ENCODE results near the gene PCP4L1. TPM values are rescaled to one million over a fixed set of nuclear protein-coding genes. Genes with fewer than 3 reads are reported as not detected.

The PCP4L1 gene
- total and polyA plus RNA-seq, 4 donors: 0.69 to 1.2 TPM; not detected in 2

- ATAC-seq (ENCODE audit: low FRiP score) (no peak), DNase-seq (no peak)
- 86 to 90% methylated on average over 6 of the region's 6 CpGs for WGBS, 2 donors
- H3K36me3 ChIP-seq (ENCODE audit: control insufficient read depth in 1 of 2, insufficient read depth in 2 of 2, low read length in 1 of 2): no peaks in the 10 kb centered on the region
- H3K27ac ChIP-seq (ENCODE audit: low read depth in 1 of 2, low read length in 2 of 2): no peak overlapping the region
- H3K9me3 ChIP-seq (ENCODE audit: control insufficient read depth, low read length): no peaks in the 10 kb centered on the region
- H3K4me3 ChIP-seq (ENCODE audit: low read length in 2 of 2): no peak overlapping the region
- intact Hi-C loops (cut with DNase I): no loop called here
- no peaks in the 10 kb centered on the region for H3K27me3 ChIP-seq (ENCODE audit: control insufficient read depth in 1 of 2, insufficient read depth in 2 of 2, low read length in 1 of 2)
- H3K4me1 ChIP-seq (ENCODE audit: control insufficient read depth in 1 of 2, insufficient read depth in 2 of 2, low read length in 2 of 2): no peaks in the 10 kb centered on the region
Measured at GRCh38 chr1:161298116-161298515, 39.6 kb downstream of the PCP4L1 start.

DNA sequence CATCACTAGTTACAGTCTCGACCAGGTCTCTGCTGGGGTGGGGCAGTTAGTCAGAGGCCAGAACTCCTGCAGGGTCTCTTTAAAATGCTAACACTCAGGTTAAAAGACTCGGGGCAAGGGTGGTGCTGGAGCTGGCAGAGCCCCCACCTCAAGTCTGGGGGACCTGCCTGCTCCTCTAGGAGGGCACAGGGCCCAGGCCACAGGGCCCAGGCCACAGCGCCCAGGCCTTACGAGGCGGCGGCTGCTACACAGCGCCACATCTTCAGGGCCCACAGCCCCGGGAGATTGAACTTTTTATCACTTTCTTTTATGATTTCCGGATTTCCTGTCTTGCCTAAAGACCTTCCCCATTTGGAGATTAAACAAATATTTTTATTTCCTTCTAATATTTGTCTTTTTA, 40.8 kb downstream of the PCP4L1 start:
- Histone ChIP-seq H3K4me3 (ENCODE audit: low read length in 2 of 2) (no peak overlapping the region), H3K4me1 (ENCODE audit: control insufficient read depth in 1 of 2, insufficient read depth in 2 of 2, low read length in 2 of 2) (no peaks in the 10 kb centered on the region), H3K27ac (ENCODE audit: low read depth in 1 of 2, low read length in 2 of 2) (no peak overlapping the region), H3K9me3 (ENCODE audit: control insufficient read depth, low read length) (no peaks in the 10 kb centered on the region), H3K27me3 (ENCODE audit: control insufficient read depth in 1 of 2, insufficient read depth in 2 of 2, low read length in 1 of 2) (no peaks in the 10 kb centered on the region), H3K36me3 (ENCODE audit: control insufficient read depth in 1 of 2, insufficient read depth in 2 of 2, low read length in 1 of 2) (no peaks in the 10 kb centered on the region)
- WGBS, 2 donors: 76 to 77% methylated on average over 9 of the region's 9 CpGs
- intact Hi-C loops (cut with DNase I): no loop called here
- DNase-seq (no peak), ATAC-seq (ENCODE audit: low FRiP score) (no peak)

GRCh38 chr1:161300478-161300877, 41.9 kb downstream of the PCP4L1 start:
- no peaks in the 10 kb centered on the region for H3K27me3 ChIP-seq (ENCODE audit: control insufficient read depth in 1 of 2, insufficient read depth in 2 of 2, low read length in 1 of 2)
- H3K4me3 ChIP-seq (ENCODE audit: low read length in 2 of 2): no peak overlapping the region
- H3K36me3 ChIP-seq (ENCODE audit: control insufficient read depth in 1 of 2, insufficient read depth in 2 of 2, low read length in 1 of 2): no peaks in the 10 kb centered on the region
- no peak for DNase-seq
- no peaks in the 10 kb centered on the region for H3K9me3 ChIP-seq (ENCODE audit: control insufficient read depth, low read length)
- 91 to 93% methylated on average over 4 of the region's 4 CpGs for WGBS, 2 donors
- H3K27ac ChIP-seq (ENCODE audit: low read depth in 1 of 2, low read length in 2 of 2): no peak overlapping the region
- intact Hi-C loops (cut with DNase I): no loop called here
- ATAC-seq (ENCODE audit: low FRiP score): no peak
- H3K4me1 ChIP-seq (ENCODE audit: control insufficient read depth in 1 of 2, insufficient read depth in 2 of 2, low read length in 2 of 2): no peaks in the 10 kb centered on the region

DNA sequence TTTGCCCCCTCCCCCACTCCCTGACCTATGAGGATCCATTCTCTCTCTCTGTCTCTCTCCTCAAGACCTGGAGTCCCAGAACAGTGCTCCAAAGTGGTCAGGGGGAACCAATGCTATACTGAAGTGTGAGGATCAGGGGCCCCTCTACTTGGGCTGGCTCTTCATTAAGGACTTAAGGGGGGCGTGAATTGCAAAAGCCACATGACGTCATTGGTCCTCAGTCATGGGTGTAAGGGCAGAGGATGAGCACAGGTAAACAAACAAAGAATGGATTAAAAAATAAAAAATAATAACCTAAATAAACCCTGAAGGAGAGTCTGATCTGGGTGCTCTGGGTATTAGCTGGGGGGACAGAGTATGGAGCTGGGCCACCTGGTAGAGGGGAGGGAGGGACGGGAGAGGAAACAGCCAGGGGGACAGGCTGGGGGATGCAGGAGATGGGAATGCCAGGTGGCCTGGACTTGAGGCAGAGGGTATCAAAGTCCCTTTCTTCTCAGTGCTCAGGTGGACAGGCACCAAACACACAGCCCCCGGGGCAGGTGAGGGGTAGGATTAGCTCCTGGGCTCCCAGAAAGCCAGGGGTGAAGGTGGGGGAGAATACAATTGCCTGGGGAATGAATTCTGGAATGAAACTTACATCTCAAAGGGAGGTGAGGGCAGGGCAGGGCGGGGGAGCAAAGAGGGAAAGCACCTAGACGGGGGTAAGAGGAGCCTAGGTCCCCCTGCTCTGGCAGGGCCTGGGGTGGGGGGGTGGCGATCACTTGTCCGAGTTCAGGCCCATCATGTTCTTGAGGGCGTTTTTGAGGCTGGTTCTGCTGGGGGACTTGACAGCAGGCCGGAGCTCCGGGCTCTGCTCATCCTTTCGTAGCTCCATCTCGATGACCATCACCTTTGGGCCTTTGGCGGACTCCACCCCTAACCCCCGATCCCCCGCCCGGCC, 46.7 kb downstream of the PCP4L1 start:
- Histone ChIP-seq H3K4me1 (ENCODE audit: control insufficient read depth in 1 of 2, insufficient read depth in 2 of 2, low read length in 2 of 2) (no peaks in the 10 kb centered on the region), H3K27ac (ENCODE audit: low read depth in 1 of 2, low read length in 2 of 2) (no peak overlapping the region), H3K9me3 (ENCODE audit: control insufficient read depth, low read length) (no peaks in the 10 kb centered on the region), H3K36me3 (ENCODE audit: control insufficient read depth in 1 of 2, insufficient read depth in 2 of 2, low read length in 1 of 2) (no peaks in the 10 kb centered on the region), H3K27me3 (ENCODE audit: control insufficient read depth in 1 of 2, insufficient read depth in 2 of 2, low read length in 1 of 2) (no peaks in the 10 kb centered on the region), H3K4me3 (ENCODE audit: low read length in 2 of 2) (peak overlapping the region; percentile 35 to 54)
- 17 to 20% methylated on average over 17 of the region's 17 CpGs for WGBS, 2 donors
- intact Hi-C loops (cut with DNase I): loop anchor here in 1 of 2 donors (5.0 kb wide), 1 partner anchor 77 kb away; no protein-coding TSS in a partner anchor
- no peak for DNase-seq
- ATAC-seq (ENCODE audit: low FRiP score): peak; percentile 4

GRCh38 chr1:161305867-161306519, 47.4 kb downstream of the PCP4L1 start:
- peak overlapping the region; percentile 35 to 54 for H3K4me3 ChIP-seq (ENCODE audit: low read length in 2 of 2)

GRCh38 chr1:161307230-161307768, 48.8 kb downstream of the PCP4L1 start:
- no peak for ATAC-seq (ENCODE audit: low FRiP score)
- intact Hi-C loops (cut with DNase I): loop anchor here in 1 of 2 donors (5.0 kb wide), 1 partner anchor 75 kb away; no protein-coding TSS in a partner anchor
- no peaks in the 10 kb centered on the region for H3K9me3 ChIP-seq (ENCODE audit: control insufficient read depth, low read length)
- H3K27me3 ChIP-seq (ENCODE audit: control insufficient read depth in 1 of 2, insufficient read depth in 2 of 2, low read length in 1 of 2): no peaks in the 10 kb centered on the region
- no peaks in the 10 kb centered on the region for H3K36me3 ChIP-seq (ENCODE audit: control insufficient read depth in 1 of 2, insufficient read depth in 2 of 2, low read length in 1 of 2)
- 88 to 89% methylated on average over 7 of the region's 7 CpGs for WGBS, 2 donors
- peak in 1 of 2 donors; percentile 76 for DNase-seq
- H3K4me1 ChIP-seq (ENCODE audit: control insufficient read depth in 1 of 2, insufficient read depth in 2 of 2, low read length in 2 of 2): no peaks in the 10 kb centered on the region
- H3K27ac ChIP-seq (ENCODE audit: low read depth in 1 of 2, low read length in 2 of 2): no peak overlapping the region
- H3K4me3 ChIP-seq (ENCODE audit: low read length in 2 of 2): no peak overlapping the region

More at GRCh38 chr1:161305867-161306519, 47.4 kb downstream of the PCP4L1 start:
- ATAC-seq (ENCODE audit: low FRiP score) (peak; percentile 91), DNase-seq (peak; percentile 87)
- Histone ChIP-seq H3K27me3 (ENCODE audit: control insufficient read depth in 1 of 2, insufficient read depth in 2 of 2, low read length in 1 of 2) (no peaks in the 10 kb centered on the region), H3K27ac (ENCODE audit: low read depth in 1 of 2, low read length in 2 of 2) (no peak overlapping the region), H3K36me3 (ENCODE audit: control insufficient read depth in 1 of 2, insufficient read depth in 2 of 2, low read length in 1 of 2) (no peaks in the 10 kb centered on the region), H3K4me1 (ENCODE audit: control insufficient read depth in 1 of 2, insufficient read depth in 2 of 2, low read length in 2 of 2) (no peaks in the 10 kb centered on the region), H3K9me3 (ENCODE audit: control insufficient read depth, low read length) (no peaks in the 10 kb centered on the region)
- 2 to 3% methylated on average over 29 to 31 of the region's 31 CpGs for WGBS, 2 donors
- intact Hi-C loops (cut with DNase I): loop anchor here in 1 of 2 donors (5.0 kb wide), 1 partner anchor 76 kb away; no protein-coding TSS in a partner anchor

DNA sequence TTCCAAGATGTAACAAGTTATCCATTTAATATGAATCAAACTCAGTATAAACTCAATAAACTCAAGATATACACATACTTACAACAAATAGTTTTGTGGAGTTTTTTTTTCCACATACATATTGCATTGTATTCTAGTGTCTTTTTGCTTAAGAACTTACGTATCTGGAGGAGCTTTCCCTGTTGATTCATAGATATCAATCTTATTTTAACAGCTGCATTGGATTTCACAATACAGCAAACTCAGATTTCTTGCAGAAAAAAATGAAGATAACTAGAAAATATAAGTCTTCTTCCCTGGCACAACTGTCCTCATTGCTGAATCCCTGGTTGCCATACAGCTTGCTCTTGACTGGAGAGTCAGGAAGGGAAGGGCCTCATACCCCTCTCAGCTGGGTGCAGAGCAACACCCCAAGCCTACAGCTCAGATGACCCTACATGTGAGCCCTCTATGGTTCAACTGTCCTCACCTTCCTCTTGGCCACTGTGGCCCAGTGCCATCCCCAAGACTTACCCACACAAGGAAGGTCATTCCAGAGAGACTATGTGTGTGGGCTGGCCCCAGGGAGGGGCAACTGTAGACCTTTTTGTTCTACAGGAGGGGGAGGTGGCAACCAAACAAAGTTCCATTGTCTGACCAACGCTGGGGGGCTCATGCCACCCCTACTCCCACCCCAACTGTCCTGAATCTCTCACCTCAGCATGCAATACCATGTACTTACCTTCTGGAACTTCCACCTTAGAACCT, 49.5 kb downstream of the PCP4L1 start:
- ATAC-seq (ENCODE audit: low FRiP score) (no peak), DNase-seq (no peak)
- Histone ChIP-seq H3K9me3 (ENCODE audit: control insufficient read depth, low read length) (no peaks in the 10 kb centered on the region), H3K4me3 (ENCODE audit: low read length in 2 of 2) (no peak overlapping the region), H3K27me3 (ENCODE audit: control insufficient read depth in 1 of 2, insufficient read depth in 2 of 2, low read length in 1 of 2) (no peaks in the 10 kb centered on the region), H3K4me1 (ENCODE audit: control insufficient read depth in 1 of 2, insufficient read depth in 2 of 2, low read length in 2 of 2) (no peaks in the 10 kb centered on the region), H3K27ac (ENCODE audit: low read depth in 1 of 2, low read length in 2 of 2) (no peak overlapping the region), H3K36me3 (ENCODE audit: control insufficient read depth in 1 of 2, insufficient read depth in 2 of 2, low read length in 1 of 2) (no peaks in the 10 kb centered on the region)
- intact Hi-C loops (cut with DNase I): loop anchor here in 1 of 2 donors (5.0 kb wide), 1 partner anchor 74 kb away; no protein-coding TSS in a partner anchor
- whole genome bisulfite sequencing, 2 donors: 55 to 58% methylated on average over 2 of the region's 2 CpGs

DNA sequence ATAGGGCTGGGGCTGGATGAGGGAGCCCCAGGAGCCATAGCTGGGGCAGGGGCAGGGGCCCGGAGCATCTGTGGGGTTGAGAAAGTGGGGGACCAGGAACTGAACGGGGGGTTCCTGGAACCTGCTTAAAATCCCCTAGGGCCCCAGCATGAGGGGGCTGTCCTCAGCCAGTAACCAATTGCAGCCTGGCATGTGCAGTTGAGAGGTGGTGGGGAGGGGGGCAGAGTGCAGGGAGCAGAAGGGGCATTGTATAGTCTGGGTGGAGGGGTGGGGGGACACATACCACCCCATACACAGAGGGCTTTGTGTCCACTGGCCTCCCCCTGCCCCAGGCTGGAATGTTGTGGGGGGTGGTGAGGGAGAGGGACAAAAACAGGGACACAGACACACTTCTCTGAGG, 51.3 kb downstream of the PCP4L1 start, which contains the start of gene MPZ:
Gene MPZ (minus strand): TSS at position 101 of the 400 bp plus-strand sequence. CDS start 63 bp downstream, at position 38.
- ATAC-seq (ENCODE audit: low FRiP score) (no peak), DNase-seq (no peak)
- 39 to 46% methylated on average over 2 of the region's 2 CpGs for WGBS, 2 donors
- no peaks in the 10 kb centered on the region for H3K36me3 ChIP-seq (ENCODE audit: control insufficient read depth in 1 of 2, insufficient read depth in 2 of 2, low read length in 1 of 2)
- H3K27me3 ChIP-seq (ENCODE audit: control insufficient read depth in 1 of 2, insufficient read depth in 2 of 2, low read length in 1 of 2): no peaks in the 10 kb centered on the region
- H3K9me3 ChIP-seq (ENCODE audit: control insufficient read depth, low read length): no peaks in the 10 kb centered on the region
- H3K4me3 ChIP-seq (ENCODE audit: low read length in 2 of 2): no peak within 1 kb of the TSS
- H3K4me1 ChIP-seq (ENCODE audit: control insufficient read depth in 1 of 2, insufficient read depth in 2 of 2, low read length in 2 of 2): no peaks in the 10 kb centered on the region
- no peak within 1 kb of the TSS for H3K27ac ChIP-seq (ENCODE audit: low read depth in 1 of 2, low read length in 2 of 2)
- intact Hi-C loops (cut with DNase I): loop anchor here (5.0 kb wide), 2 partner anchors 72 to 83 kb away; partner anchors contain the start of gene TOMM40L (in 1 of the 2)

Measured in aorta (tissue), 5 donors.